HG03457 (cell line): ENCODE results near the gene NUDT22.
A peak's percentile ranks its signal among the peaks of the same experiment; 100 is the strongest.

ENCODE experiments used
- ATAC-seq: cut with Tn5 transposase; IDR thresholded peaks from one replicate; pipeline ENCODE4 v1.9.1; 2021; ENCODE audit warnings: moderate number of reproducible peaks; ENCODE audit not compliant: unreplicated experiment

The NUDT22 gene

DNA sequence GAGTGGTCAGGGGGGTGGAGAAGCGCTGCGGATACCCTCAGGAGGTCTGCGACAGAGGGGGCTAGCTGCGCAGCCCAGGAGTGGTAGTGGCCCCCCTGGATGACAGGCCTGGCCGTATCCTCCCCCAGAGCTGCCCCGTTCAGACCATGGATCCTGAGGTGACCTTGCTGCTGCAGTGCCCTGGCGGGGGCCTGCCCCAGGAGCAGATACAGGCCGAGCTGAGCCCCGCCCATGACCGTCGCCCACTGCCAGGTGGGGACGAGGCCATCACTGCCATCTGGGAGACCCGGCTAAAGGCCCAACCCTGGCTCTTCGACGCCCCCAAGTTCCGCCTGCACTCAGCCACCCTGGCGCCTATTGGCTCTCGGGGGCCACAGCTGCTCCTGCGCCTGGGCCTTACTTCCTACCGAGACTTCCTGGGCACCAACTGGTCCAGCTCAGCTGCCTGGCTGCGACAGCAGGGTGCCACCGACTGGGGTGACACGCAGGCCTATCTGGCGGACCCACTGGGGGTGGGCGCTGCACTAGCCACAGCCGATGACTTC, 505 bp downstream of the NUDT22 start:
- no peak for ATAC-seq

DNA sequence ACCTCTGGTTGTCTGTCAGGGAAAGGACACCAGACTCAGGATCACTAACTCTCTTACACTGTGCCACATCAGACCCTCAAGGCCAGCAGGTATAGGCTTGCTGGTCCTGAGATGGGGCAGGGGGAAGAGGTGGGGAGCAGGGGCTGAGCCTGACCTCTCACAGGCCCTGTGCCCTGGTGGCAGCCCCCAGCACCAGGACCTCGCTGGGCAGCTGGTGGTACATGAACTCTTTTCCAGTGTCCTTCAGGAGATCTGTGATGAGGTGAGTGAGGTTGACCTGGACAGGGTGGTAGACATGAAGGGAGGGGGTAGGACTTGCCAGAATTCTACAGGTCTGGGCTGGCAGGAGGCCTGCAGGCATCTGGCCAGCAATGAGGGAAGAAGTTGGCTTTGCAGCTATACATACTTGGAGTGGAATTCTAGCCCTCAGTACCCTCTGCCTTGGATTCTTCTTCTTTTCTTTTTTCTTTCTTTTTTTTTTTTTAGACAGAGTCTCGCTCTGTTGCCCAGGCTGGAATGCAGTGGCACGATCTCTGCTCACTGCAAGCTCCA, 1.4 kb downstream of the NUDT22 start:
- ATAC-seq, result no peak

DNA sequence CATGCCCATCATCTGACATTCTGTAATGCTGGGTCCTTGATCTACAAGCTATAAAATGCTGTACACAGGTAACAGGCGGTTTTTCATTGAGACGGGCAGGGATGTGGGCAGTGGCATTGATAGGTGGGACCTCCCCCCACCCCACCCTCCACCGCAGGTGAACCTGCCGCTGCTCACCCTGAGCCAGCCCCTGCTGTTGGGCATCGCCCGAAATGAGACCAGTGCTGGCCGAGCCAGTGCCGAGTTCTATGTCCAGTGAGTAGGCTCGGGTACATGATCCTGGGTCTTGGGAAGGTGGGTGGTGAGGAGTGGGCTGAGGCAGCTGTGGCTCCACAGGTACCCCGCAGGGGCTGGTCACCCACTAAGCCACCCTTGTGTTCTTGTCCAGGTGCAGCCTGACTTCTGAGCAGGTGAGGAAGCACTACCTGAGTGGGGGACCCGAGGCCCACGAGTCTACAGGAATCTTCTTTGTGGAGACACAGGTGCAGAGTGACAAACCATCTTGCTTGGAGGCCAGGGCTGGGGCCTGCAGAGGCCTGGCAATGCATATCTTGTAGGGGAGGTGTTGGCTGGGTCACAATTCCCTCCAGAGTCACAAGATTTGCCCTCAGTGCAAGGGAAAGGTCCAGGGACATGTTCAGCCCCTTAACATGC, 3.1 kb downstream of the NUDT22 start:
- ATAC-seq, result no peak

DNA sequence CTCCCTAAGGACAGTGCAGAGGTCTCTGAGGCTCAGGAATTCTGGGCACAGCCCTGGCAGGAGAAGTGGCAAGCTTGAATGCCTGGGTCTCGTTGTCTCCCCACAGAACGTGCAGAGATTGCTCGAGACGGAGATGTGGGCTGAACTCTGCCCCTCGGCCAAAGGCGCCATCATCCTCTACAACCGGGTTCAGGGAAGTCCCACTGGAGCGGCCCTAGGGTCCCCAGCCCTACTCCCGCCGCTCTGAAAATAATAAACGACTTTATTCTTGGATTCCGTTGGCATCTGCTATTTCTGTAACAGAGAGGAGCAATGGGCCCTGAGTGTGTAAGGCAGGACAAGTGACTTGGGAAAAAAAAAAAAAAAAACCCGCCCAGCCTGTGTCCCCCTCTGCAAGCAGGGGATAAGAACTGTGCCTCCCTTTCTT, 3.7 kb downstream of the NUDT22 start:
- no peak for ATAC-seq

DNA sequence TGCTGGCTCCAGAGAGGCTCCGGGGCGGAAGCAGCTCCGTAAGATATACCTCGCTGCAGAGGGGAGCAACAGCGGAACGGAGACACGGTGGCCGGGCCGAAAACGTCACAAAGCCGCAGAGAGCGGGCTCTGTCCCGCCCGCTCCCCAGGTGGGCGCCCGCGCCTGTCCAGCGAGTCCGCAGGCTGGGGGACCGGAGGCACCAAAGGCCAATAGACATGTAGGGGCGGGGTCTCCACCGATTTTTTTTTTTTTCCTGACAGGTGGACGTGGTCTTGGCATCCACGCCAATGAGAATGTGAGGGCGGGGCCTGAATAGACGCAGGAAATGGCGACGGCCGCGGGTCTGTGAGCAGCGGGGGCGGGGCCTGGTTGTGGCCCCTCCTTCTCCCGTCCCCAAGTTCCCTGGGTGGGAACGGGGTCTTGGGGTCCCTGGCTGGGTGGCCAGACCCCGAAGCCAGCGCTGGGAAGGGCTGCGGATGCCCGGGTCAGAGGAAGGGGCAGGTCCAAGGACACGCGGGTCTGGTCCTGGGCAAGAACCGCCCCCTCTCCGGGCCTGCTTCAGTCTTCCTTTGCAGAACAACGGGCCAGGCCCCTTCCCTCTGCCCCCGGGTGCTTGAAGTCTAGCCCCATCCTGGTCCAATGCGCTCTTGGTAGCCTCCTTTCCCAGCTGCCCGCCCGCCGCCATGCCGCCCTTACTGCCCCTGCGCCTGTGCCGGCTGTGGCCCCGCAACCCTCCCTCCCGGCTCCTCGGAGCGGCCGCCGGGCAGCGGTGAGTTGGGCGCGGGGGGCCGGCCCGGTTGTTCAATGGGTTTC, 4.3 kb downstream of the NUDT22 start, which contains the start of gene DNAJC4:
Gene DNAJC4 (plus strand): TSS at position 378 of the 814 bp plus-strand sequence. CDS start 307 bp downstream, at position 685.
- ATAC-seq, result peak; percentile 39

DNA sequence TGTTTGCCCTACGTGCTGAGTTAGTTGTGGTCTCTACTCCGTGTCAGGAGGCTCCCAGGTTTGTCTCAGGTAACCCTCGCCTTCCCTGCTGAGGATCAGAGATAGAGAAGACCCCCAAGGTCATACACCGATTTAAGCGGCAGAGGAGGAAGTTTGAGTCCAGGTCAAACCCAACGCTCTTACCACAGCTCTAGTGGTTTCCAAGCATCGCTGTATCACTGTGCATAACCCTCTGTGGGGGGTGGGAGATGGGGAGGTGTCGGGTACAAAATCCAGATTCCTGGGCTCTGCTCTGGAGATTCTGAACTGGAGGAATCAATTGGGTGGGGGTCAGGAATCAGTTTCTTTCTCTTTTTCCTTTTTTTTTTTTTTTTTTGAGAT, 4.9 kb downstream of the NUDT22 start:
- no peak for ATAC-seq

DNA sequence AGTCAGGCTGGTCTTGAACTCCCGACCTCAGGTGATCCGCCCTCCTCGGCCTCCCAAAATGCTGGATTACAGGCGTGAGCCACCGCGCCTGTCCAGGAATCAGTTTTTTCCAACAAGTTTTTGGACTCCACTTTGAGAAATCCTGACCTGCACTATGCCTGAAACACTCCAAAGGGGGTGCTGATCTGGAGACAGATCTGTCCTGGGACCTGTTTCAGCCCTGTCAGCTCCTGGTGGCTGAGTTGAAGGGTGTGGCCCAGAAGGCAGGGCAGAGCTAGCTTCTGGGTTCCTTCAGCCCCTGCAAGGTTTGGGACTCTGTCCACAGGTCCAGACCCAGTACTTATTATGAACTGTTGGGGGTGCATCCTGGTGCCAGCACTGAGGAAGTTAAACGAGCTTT, 5.5 kb downstream of the NUDT22 start:
- no peak for ATAC-seq

DNA sequence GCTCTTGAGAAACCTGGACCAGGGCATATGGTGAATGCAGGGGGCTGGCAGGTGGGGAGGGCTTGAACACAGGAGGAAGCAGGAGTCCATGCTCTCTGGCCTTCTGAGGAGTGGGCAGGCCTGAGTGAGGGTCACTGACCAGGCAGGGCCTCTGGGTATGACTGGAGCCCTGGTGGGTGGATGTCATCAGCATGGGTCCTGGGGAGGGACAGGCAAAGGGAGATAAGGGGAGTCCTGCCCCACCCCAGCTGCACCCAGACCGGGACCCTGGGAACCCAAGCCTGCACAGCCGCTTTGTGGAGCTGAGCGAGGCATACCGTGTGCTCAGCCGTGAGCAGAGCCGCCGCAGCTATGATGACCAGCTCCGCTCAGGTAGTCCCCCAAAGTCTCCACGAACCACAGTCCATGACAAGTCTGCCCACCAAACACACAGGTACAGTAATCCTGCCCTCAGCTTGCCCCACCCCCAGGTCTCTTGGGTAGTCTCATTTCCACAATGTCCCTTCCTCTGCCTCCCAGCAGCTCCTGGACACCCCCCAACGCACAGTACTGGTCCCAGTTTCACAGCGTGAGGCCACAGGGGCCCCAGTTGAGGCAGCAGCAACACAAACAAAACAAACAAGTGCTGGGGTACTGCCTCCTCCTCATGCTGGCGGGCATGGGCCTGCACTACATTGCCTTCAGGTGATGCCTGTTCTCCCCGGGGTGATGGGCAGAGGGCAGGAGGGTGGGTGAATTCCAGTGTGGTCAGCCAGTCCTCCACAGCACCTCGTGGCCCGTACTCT, 6.3 kb downstream of the NUDT22 start:
- no peak for ATAC-seq

DNA sequence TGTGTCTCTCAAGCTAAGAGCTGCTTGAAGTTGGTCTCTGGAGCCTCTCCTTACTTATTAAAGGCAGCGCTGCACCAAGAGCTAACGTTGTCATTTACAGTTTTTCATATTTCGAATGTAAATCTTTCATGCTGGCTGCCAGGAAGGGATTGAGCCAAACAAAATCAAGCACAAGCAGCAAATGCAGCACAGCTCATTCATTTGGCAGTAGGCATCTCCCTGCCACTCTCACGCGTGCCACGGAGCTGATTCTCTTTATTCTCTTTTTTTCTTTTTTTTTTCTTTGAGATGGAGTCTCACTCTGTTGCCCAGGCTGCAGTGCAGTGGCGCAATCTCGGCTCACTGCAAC, 6.9 kb downstream of the NUDT22 start:
- ATAC-seq, result no peak

DNA sequence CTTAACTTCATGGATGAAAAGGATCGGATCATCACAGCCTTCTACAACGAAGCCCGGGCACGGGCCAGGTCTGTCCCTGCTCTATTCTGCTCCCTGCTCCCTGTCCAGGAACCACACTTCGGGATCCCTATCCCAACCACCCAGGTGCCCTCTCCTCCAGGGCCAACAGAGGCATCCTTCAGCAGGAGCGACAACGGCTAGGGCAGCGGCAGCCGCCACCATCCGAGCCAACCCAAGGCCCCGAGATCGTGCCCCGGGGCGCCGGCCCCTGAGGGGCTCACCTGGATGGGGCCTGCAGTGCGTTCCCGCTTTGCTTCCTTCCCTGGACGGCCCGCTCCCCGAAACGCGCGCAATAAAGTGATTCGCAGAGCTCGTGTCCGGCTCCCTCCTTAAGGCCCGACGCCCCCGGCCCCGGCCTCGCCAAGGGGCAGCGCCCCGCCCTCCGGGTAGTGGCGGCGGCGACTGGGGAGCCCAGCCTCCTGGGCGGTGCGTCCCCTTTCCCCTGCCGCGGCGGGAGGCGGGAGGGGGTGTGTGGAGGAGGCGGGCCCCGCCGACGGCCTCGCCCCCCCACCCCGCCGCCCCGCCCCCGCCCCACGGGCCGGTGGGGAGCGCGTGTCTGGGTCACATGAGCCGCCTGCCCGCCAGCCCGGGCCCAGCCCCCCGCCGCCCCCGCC, 8.0 kb downstream of the NUDT22 start, which contains the start of gene VEGFB:
Gene VEGFB (plus strand): TSS at position 672 of the 674 bp plus-strand sequence. CDS start 250 bp downstream, outside the sequence.
- no peak for ATAC-seq

DNA sequence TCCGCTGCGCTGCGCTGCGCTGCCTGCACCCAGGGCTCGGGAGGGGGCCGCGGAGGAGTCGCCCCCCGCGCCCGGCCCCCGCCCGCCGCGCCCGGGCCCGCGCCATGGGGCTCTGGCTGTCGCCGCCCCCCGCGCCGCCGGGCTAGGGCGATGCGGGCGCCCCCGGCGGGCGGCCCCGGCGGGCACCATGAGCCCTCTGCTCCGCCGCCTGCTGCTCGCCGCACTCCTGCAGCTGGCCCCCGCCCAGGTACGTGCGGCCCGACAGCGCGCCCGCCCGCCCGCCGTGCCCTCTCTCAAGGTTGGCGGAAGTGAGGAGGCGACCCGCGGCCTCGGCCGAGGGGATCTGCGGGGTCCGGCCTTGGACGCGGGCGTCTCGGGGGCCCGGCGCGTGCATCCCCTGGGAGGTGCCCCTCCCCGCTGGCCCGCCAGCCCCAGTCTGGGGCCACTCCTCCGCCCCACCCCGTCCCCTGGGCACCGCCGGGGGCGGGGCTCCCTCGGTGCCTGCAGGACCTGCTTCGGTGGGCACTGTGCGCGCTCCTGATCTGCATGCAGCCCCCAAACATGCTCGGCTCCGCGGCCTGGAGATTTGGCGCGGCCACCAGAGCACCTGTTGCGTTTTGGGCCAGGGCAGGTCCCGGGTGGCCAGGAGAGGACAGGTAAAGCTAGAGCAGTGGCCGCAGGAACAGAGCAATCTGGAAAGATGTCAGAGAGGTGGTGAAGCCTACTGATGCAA, 8.7 kb downstream of the NUDT22 start:
- no peak for ATAC-seq

DNA sequence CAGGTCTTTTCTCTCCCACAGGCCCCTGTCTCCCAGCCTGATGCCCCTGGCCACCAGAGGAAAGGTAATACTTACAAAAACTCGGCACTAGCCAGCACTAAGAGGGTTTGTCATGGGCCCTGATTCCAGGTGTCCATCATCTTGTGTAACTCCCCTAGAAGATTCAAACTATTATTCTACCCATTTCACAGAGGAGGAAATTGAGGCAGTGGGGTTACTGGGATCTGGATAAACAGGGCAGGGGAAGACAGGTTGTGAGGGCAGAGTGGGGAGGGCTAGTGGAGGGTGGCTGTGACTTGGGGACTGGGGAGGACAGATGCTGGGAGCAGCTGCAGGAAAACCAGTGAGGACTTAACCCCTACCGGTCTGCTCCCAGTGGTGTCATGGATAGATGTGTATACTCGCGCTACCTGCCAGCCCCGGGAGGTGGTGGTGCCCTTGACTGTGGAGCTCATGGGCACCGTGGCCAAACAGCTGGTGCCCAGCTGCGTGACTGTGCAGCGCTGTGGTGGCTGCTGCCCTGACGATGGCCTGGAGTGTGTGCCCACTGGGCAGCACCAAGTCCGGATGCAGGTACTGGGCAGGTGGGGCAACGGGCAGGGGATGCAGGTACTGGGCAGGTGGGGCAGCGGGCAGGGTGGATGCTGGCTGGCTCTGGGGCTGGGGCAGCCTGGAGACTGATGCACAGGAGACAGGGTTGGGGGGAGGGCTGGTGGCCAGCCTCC, 9.5 kb downstream of the NUDT22 start:
- ATAC-seq, result no peak

DNA sequence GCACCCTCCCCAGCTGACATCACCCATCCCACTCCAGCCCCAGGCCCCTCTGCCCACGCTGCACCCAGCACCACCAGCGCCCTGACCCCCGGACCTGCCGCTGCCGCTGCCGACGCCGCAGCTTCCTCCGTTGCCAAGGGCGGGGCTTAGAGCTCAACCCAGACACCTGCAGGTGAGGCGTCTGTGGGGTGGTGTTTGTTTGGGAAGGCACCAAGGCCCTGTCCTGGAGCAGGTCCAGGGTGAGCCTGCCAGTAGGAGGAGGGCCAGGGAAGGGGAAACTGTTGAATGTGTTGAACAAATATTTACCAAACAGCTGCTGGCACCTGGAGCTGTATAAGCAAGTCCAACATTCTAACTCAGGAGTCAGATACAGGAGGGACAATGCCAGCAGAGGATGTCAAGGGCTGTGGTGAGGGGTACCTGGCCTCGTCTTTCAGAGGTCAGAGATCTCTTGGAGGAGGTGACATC, 11.4 kb downstream of the NUDT22 start:
- no peak for ATAC-seq

DNA sequence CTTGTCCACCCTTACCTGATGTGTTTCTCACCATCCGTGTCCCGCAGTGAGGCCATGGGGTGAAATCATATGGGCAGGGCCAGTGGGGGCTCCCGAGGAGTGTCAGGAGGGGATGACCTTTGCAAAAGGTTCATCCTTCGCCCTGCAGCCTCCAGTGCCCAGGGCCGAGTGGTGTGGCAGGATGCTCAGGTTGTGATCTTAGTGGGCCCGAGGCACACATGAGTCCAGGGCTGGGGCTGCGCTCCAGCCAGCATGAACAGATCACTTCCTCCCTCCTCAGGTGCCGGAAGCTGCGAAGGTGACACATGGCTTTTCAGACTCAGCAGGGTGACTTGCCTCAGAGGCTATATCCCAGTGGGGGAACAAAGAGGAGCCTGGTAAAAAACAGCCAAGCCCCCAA, 12.0 kb downstream of the NUDT22 start:
- ATAC-seq, result no peak

DNA sequence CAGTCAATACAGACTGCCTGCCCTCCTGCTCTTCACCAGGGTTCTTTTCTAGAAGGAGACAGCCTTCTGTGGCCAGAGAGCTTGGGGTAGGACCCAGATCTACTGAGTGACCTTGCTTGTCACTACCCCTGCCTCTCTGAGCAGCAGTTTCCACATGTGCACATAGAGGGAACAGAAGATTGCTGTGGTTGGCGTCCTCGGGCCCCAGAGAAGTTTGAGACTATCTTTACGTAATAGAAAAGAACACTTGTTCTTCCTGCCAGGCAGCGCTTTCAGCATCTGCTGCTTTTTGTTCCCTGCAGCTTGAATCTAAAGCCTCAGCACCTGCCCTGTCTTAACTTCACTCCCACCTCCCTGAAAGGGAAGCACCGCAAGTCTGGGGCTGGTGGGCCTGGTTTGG, 12.9 kb downstream of the NUDT22 start:
- ATAC-seq, result no peak

DNA sequence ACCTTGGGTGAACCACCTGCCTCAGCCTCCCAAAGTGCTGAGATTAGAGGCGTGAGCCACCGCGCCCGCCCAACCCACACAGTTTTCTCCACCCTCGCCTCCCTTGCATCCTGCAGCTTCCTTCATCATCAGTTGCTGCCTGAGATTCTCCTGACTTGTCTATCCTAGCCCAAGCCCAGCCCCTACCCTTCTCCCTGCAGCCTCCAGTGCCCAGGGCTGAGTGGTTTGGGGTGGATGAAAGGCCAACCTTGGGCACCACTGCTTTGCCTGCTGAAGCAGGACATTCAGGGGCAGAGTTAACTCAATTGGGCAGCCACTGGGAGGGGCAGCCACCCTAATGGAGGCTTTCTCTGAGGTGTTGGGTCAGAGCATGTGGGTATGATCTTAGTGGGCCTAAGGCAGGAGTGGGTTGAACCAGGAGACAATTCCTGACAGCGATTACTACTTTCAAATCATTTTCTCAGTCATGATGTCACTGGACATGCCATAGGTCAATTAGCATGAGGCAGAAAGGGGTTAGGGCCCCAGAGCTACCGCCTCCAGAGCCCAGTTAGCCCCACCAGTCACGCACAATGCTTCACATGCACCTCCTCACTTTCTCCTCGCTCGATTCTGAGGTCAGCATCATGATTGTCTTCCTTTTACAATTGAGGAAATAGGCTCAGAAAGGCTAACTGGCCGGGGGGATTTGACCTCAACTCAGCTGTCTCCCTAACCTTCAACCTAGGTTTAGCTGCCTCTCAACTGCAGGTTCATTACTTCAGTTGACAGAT, 13.8 kb downstream of the NUDT22 start:
- ATAC-seq, result peak; percentile 16

DNA sequence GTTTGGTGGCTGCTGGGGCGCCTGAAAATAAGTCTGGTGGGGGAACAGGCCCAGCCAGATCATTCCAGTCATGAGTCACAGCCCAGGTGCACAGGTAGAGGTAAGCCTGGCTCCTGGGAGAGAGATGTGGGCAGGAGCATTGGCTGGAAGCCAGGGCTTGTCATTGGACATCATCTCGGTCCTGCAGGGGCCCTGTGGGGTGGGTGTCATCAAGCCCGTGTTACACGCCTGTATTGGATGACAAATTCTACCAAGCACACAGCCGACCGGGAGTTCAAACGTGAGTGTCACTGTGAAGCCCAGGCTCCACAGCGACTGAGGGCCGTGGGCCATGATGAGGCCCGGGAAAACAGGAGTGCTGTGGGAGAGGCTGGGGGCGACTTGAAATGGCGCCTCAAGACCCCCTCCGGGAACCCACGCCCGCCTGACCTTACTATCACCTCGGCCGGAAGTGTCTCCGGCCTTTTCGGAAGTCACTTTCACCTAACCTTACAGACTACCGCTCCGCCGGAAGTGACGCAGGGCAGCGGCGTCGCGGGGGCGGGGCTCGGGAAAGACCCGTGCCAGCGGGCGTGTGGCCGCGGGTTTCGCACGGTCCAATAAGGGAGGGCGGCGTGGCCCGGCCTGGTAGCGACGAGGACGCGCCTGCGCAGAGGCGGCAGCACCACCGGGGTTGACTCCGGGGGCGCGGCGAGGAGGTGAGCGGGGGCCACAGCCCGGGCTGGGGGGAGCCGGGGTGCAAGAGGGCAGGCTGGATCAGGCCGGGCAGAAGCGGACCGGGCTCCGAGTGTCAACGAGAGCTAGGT, 14.6 kb downstream of the NUDT22 start, which contains the start of gene FKBP2:
Gene FKBP2 (plus strand): TSS at position 661 of the 806 bp plus-strand sequence. CDS start 1,293 bp downstream, outside the sequence.
- peak; percentile 36 for ATAC-seq

DNA sequence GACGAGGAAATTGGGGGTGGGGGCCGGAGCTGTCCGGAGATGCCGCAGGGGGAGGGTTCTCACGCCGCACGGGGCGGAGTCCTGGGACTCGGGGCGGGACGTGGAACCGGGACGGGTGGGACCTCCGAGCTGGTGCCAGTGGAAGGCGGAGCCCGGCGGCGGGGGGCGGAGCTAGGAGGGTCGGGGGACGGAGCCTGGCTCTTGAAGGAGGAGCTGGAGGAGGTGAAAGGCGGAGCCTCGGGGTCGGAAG, 15.1 kb downstream of the NUDT22 start:
- ATAC-seq, result peak; percentile 43
